Measurements from ENCODE around the gene HOXB6. TPM values are rescaled to one million over a fixed set of nuclear protein-coding genes. Genes with fewer than 3 reads are reported as not detected.

HOXB6 gene
- polyA plus RNA-seq, 3 donors = not detected

GRCh38 chr17:48554412-48555257 lies 50.2 kb downstream of the HOXB6 start:
- Histone ChIP-seq H3K27me3 (ENCODE audit: control insufficient read depth in 2 of 2, insufficient read depth in 2 of 2, low read length in 2 of 2) (peaks cover 21 to 49% of the 10 kb centered on the region in 2 donors), H4K20me1 (ENCODE audit: insufficient read depth, low read length) (no peaks in the 10 kb centered on the region), H3K36me3 (replicated peaks in 1 of 2; ENCODE audit: control insufficient read depth in 1 of 2, insufficient read depth in 2 of 2, low read length in 2 of 2) (no peaks in the 10 kb centered on the region), H3K79me2 (ENCODE audit: insufficient read depth, low read length) (no peaks in the 10 kb centered on the region), H3K9me3 (replicated peaks in 1 of 2; ENCODE audit: control insufficient read depth in 1 of 2, insufficient read depth in 1 of 2, low read length in 2 of 2) (no peaks in the 10 kb centered on the region), H3K9ac (ENCODE audit: insufficient read depth, low read length, poor library complexity, severe bottlenecking) (no peak overlapping the region), H3K4me1 (ENCODE audit: control insufficient read depth in 1 of 2, insufficient read depth in 2 of 2, low read length in 2 of 2) (peaks cover 3 to 8% of the 10 kb centered on the region in 2 donors), H3K4me2 (replicated peaks; ENCODE audit: extremely low read depth, low read length, poor library complexity, severe bottlenecking) (no peak overlapping the region), H3K27ac (ENCODE audit: low read depth in 1 of 2, low read length in 2 of 2) (no peak overlapping the region), H2AFZ (ENCODE audit: insufficient read depth, low read depth, low read length, poor library complexity, severe bottlenecking) (no peak overlapping the region), H3K4me3 (replicated peaks in 1 of 3; ENCODE audit: low read depth in 2 of 3, low read length in 3 of 3) (no peak overlapping the region)
- whole genome bisulfite sequencing (ENCODE audit: insufficient coverage) = 83% methylated on average over 27 of the region's 44 CpGs
- Mint-ChIP-seq H3K27me3 (ENCODE audit: low read depth in 3 of 3) (peaks cover 50 to 61% (median 52%) of the 10 kb centered on the region in 3 donors), H3K4me1 (peaks cover 12% of the 10 kb centered on the region), H3K9me3 (peaks cover 0 to 11% (median 0%) of the 10 kb centered on the region in 7 donors), H3K27ac (no peak overlapping the region), H3K36me3 (peaks cover 2 to 12% of the 10 kb centered on the region in 2 donors), H3K4me3 (peak overlapping the region in 1 of 2 donors; percentile 91)
- no peak for DNase-seq
- no peak for TF ChIP-seq CTCF (IDR thresholded peaks at IDR 0.05)
- intact Hi-C loops (cut with micrococcal nuclease) = no loop called here

- Histone ChIP-seq H2AFZ (ENCODE audit: insufficient read depth, low read depth, low read length, poor library complexity, severe bottlenecking) (no peak overlapping the region), H3K27ac (ENCODE audit: low read depth in 1 of 2, low read length in 2 of 2) (no peak overlapping the region), H3K9ac (ENCODE audit: insufficient read depth, low read length, poor library complexity, severe bottlenecking) (no peak overlapping the region), H3K4me1 (ENCODE audit: control insufficient read depth in 1 of 2, insufficient read depth in 2 of 2, low read length in 2 of 2) (peaks cover 3 to 9% of the 10 kb centered on the region in 2 donors), H3K36me3 (replicated peaks in 1 of 2; ENCODE audit: control insufficient read depth in 1 of 2, insufficient read depth in 2 of 2, low read length in 2 of 2) (no peaks in the 10 kb centered on the region), H3K4me2 (replicated peaks; ENCODE audit: extremely low read depth, low read length, poor library complexity, severe bottlenecking) (no peak overlapping the region), H3K9me3 (replicated peaks in 1 of 2; ENCODE audit: control insufficient read depth in 1 of 2, insufficient read depth in 1 of 2, low read length in 2 of 2) (no peaks in the 10 kb centered on the region), H3K79me2 (ENCODE audit: insufficient read depth, low read length) (no peaks in the 10 kb centered on the region), H3K4me3 (replicated peaks in 1 of 3; ENCODE audit: low read depth in 2 of 3, low read length in 3 of 3) (no peak overlapping the region), H3K27me3 (ENCODE audit: control insufficient read depth in 2 of 2, insufficient read depth in 2 of 2, low read length in 2 of 2) (peaks cover 21 to 49% of the 10 kb centered on the region in 2 donors), H4K20me1 (ENCODE audit: insufficient read depth, low read length) (no peaks in the 10 kb centered on the region)
- H3K36me3 Mint-ChIP-seq = peaks cover 2 to 12% of the 10 kb centered on the region in 2 donors
- no peak for DNase-seq
- no CpG with 5 or more reads among the region's 1 CpG for WGBS (ENCODE audit: insufficient coverage)
- H3K27ac Mint-ChIP-seq = no peak overlapping the region
- H3K4me1 Mint-ChIP-seq = peaks cover 12% of the 10 kb centered on the region
- peaks cover 0 to 11% (median 0%) of the 10 kb centered on the region in 7 donors for H3K9me3 Mint-ChIP-seq
- intact Hi-C loops (cut with micrococcal nuclease) = no loop called here
- no peak overlapping the region for H3K4me3 Mint-ChIP-seq
- TF ChIP-seq CTCF (IDR thresholded peaks at IDR 0.05) = no peak
- peaks cover 49 to 60% (median 51%) of the 10 kb centered on the region in 3 donors for H3K27me3 Mint-ChIP-seq (ENCODE audit: low read depth in 3 of 3)
Observed at GRCh38 chr17:48553826-48554225, 51.0 kb downstream of the HOXB6 start.

Measured in CD14-positive monocyte (primary cell).